GM12891 (cell line): ENCODE measurements around the gene SPTBN4.
"Not testable (repeated sequence)": the region's sequence is repeated elsewhere in the genome, so short reads cannot be mapped to it uniquely, and the experiment has no call there.

Experiments
- DNase-seq: peaks from one replicate; pipeline ENCODE4 v3.0.0; 2011; ENCODE audit warnings: low spot score; ENCODE audit not compliant: insufficient read length
- FAIRE-seq: peaks from 2 replicates; lab custom pipeline; 2011; peaks lifted over from hg19 to GRCh38; lab: Jason Lieb, UNC
- PAX5 ChIP-seq: IDR thresholded peaks from 2 replicates; pipeline ENCODE4 v1.6.1; 2011; ENCODE audit warnings: low read length, moderate library complexity, mild to moderate bottlenecking; ENCODE audit not compliant: insufficient read depth, severe bottlenecking
- POLR2A ChIP-seq: IDR thresholded peaks from 2 replicates; pipeline ENCODE4 v1.6.1; 2011; ENCODE audit warnings: low read depth, low read length, control low read depth
- POLR2AphosphoS5 ChIP-seq: IDR thresholded peaks from 2 replicates; pipeline ENCODE4 v1.6.1; 2011; ENCODE audit warnings: low read depth, low read length, control low read depth
- POU2F2 ChIP-seq: IDR thresholded peaks from 2 replicates; pipeline ENCODE4 v1.6.1; 2011; ENCODE audit warnings: low read depth, mild to moderate bottlenecking, control low read depth, low read length, moderate library complexity
- SPI1 ChIP-seq: IDR thresholded peaks from 2 replicates; pipeline ENCODE4 v1.6.1; 2011; ENCODE audit warnings: low read depth, low read length, control low read depth
- TAF1 ChIP-seq: IDR thresholded peaks from 2 replicates; pipeline ENCODE4 v1.6.1; 2011; ENCODE audit warnings: low read depth, low read length, control low read depth

SPTBN4 gene

DNA sequence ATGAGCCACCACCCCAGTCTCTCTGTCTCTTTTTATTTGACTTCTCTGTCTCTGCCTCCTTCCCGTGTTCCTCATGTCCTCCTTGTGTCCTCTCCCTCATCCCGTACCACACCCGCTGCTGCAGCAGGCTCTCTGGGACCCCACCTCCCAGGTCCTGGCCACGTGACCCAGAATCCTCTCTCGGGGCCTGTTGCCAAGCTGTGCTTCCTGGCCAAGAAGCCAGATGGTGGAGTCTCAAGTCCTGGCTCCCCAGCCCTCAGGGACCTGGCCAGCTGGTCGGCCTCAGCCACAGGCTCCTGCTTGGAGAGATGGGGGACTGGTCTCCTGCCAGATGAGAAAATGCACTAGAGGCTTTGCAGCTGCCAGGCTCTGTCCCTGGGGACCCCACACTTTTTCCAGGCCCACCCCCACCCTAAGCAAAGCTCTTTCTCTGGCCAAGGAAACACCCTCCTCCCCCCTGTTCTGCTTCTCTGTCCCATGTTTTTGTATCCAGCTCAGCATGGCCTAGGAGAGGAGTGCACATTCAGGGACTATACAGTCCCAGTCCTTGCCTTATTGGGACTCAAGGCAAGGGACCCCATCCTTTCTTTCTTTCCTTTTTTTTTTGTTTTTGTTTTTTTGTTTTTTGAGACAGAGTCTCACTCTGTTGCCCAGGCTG lies 75.5 kb downstream of the SPTBN4 start:
- FAIRE-seq (no peak), DNase-seq (no peak)
- TF ChIP-seq POLR2A (no peak), PAX5 (no peak), POU2F2 (no peak), TAF1 (no peak), SPI1 (no peak), POLR2AphosphoS5 (no peak)

DNA sequence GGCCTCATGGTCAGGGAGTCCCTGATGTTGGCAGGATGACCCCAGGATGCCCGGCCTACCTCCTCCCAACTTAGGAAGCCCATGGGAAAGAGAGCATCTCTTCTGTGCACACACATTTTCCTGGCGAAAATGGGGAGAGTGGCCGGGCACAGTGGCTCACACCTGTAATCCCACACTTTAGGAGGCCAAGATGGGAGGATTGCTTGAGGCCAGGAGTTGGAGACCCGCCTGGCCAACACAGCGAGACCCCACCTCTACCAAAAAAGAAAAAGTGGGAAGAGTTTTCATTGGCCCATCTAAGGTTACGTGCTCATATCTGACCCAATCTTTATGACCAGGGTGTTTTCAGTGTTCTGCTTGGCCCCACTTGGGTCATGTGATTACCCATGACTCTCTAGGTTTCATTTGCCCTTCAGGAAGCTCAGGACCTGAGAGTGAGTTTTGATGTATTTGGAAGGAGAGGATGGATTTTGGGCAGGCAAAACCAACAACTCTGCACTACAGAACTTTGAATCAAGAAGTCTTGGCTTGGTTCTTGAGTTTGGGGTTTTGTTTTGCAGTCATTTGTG lies 76.3 kb downstream of the SPTBN4 start:
- FAIRE-seq, result no peak
- no peak for TF ChIP-seq POLR2A
- TF ChIP-seq TAF1, result no peak
- TF ChIP-seq PAX5, result no peak
- TF ChIP-seq POLR2AphosphoS5, result no peak
- no peak for TF ChIP-seq SPI1
- no peak for TF ChIP-seq POU2F2

DNA sequence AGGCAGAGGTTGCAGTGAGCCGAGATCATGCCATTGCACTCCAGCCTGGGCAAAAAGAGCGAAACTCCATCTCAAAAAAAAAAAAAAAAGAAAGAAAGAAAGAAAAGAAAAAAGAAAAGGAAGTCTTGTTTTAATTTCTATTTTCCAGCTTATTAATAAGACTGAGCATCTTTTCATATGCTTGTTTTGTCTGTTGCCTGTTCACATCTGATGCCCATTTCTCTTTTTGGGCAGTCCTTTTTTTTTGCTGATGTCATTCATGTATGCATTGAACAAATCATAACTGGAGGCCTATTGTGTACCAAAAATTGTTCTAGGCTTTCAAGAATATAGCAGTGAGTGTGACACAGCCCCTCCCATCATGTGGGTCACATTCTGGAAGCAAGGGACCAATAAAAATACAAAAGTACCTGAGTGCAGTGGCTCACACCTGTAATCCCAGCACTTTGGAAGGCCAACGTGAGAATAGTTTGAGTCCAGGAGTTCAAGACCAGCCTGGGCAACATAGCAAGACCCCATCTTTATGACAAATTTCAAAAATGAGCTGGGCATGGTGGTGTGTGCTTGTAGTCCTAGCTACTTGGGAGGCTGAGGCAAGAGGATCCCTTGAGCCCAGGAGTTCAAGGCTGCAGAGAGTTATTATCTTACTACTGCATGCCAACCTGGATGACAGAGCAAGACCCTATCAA lies 79.5 kb downstream of the SPTBN4 start:
- FAIRE-seq, DNase-seq: not testable (repeated sequence)

More for the DNA sequence above, 76.3 kb downstream of the SPTBN4 start:
- no peak for DNase-seq

DNA sequence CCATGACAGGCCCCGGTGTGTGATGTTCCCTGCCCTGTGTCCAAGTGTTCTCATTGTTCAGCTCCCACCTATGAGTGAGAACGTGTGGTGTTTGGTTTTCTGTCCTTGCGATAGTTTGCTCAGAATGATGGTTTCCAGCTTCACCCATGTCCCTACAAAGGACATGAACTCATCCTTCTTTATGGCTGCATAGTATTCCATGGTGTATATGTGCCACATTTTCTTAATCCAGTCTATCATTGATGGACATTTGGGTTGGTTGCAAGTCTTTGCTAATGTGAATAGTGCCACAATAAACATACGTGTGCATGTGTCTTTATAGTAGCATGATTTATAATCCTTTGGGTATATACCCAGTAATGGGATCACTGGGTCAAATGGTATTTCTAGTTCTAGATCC lies 80.4 kb downstream of the SPTBN4 start:
- not testable (repeated sequence) for FAIRE-seq, DNase-seq

DNA sequence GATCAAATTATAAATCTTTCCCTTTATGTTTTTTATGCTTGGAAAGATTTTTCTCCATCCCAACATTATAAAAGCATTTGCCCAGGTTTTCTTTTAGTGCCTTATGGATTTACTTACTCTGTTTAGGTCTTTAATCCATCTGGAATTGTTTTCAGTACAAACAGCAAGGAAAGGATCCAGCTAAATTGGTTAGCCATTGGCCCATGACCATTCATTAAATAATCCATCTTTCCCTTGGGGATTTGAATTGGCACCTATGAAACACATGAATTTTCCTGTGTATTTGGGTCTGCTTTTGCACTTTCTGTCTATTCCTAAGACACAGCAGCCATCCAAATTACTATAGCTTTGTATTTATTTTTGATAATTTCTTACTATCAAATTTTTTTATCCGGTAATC lies 81.0 kb downstream of the SPTBN4 start:
- DNase-seq (no peak), FAIRE-seq (no peak)
- no peak for TF ChIP-seq SPI1
- TF ChIP-seq PAX5, result no peak
- no peak for TF ChIP-seq TAF1
- TF ChIP-seq POLR2A, result no peak
- no peak for TF ChIP-seq POLR2AphosphoS5
- TF ChIP-seq POU2F2, result no peak

DNA sequence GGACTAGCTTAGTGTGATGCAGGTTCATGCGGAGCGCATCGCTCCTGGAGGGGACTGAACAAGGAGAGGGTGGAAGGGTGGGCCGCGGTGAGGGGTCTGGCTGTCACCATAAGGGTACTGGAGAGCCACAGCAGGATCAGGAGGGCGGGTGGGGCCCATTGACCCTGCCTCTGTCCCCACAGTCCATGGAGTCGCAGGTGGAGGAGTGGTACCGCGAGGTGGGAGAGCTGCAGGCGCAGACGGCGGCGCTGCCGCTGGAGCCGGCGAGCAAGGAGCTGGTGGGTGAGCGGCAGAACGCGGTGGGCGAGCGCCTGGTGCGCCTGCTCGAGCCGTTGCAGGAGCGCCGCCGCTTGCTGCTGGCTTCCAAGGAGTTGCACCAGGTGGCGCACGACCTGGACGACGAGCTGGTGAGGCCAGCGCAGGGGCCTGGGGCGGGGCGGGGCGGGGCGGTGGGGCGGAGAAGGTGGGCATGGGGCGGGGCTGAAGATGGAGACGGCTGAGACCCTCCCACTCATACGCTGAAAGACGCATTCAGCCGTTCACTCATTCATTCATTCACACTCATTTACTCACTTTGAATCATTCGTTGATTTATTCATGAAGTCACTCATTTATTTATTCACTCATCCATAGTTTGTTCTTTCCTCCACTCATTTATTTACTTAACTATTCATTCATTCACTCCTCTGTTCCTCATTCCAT lies 82.4 kb downstream of the SPTBN4 start:
- TF ChIP-seq POLR2A (no peak), TAF1 (no peak), POLR2AphosphoS5 (no peak), PAX5 (no peak), POU2F2 (no peak), SPI1 (no peak)
- peak; percentile 79 for DNase-seq
- peak; percentile 66 for FAIRE-seq

DNA sequence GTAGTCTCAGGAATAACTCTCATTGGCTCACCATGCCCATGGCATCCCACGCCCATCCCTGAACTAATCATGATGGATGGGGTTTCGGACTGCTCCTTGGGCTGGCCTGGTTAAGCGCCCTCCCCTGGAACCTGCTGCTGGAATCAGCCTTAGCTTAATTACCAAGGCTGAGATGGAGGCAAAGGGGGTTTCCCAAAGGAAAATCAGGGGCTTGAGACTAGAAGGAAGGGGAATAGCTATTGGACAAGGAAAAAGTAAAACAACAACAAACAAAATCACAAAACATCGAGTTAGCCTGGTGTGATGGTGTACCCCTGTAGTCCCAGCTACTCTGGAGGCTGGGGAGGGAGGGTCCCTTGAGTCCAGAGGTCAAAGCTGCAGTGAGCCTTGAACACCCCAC lies 84.2 kb downstream of the SPTBN4 start:
- FAIRE-seq (no peak), DNase-seq (no peak)
- no peak for TF ChIP-seq SPI1
- TF ChIP-seq POLR2A, result no peak
- no peak for TF ChIP-seq TAF1
- TF ChIP-seq POU2F2, result no peak
- TF ChIP-seq POLR2AphosphoS5, result no peak
- no peak for TF ChIP-seq PAX5

DNA sequence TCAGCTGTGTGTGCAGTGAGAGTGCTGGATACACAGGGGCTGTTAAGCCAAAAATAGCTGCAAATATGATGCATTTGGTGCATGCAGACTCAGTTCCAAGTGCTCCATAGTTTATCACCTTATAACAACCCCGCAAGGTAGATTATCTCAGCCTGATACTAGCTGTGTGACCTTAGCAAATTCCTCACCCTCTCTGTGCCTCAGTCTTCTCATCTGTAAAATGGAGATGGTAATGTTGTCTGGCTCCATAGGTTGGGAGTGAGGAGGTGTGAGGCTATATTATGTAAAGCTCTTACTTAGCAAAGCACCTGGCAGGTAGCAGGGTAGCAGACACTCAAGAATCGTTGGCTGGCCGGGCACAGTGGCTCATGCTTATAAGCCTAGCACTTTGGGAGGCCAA lies 86.0 kb downstream of the SPTBN4 start:
- TF ChIP-seq POLR2AphosphoS5 (no peak), PAX5 (no peak), POLR2A (no peak)
- DNase-seq (no peak), FAIRE-seq (no peak)

DNA sequence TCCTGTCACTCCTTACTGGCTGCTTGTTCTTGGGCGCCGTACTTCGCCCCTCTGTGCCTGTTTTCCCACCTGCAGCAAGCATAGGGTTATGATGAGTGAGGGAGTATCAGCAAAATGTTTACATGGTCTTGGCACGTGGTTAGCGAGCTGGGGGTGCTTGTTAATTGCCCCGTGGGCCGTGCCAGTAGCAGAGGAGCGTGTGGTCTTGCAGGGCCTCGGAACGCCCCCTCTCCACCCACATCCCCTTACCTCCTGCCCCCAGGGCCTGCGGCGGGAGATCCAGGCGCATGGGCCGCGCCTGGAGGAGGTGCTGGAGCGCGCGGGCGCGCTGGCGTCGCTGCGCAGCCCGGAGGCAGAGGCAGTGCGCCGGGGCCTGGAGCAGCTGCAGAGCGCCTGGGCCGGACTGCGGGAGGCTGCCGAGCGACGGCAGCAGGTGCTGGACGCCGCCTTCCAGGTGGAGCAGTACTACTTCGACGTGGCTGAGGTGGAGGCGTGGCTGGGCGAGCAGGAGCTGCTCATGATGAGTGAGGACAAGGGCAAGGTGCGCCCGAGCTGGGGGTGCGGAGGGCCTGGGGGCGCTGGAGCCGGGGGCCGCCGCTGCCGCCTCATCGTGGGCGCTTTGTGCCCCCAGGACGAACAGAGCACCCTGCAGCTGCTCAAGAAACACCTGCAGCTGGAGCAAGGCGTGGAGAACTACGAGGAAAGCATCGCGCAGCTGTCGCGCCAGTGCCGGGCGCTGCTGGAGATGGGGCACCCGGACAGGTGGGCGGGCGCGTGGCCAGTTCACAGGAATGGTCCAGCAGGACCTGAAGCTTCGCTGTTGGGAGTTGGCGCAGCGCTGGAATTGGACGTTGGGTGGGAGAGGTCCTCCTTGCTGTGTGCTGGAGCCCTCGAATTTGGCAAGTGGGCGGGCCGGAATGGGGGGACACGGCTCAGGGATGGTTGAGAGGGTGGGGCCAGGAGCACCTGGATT lies 87.4 kb downstream of the SPTBN4 start:
- no peak for FAIRE-seq
- TF ChIP-seq POLR2AphosphoS5 (no peak), SPI1 (no peak), TAF1 (no peak), POLR2A (no peak)
- DNase-seq, result no peak
